ENCODE results near the gene ERCC1. TPM values are rescaled to one million over a fixed set of nuclear protein-coding genes. Genes with fewer than 3 reads are reported as not detected.

ERCC1 gene
- total and polyA plus RNA-seq, 2 of the 13 experiments (the other 11 are each of a cell fraction or from before 2014, with no cell fraction given) = 40.0 to 66.4 TPM

- TF ChIP-seq ZNF609 (CRISPR knock-in tag; IDR thresholded peaks at IDR 0.05; ENCODE audit: borderline replicate concordance) = 0 out of 2 replicates have a peak, but pooled peaks have one; percentile 35
- TF ChIP-seq GPBP1L1 (CRISPR knock-in tag; IDR thresholded peaks at IDR 0.05) = no peak
- TF ChIP-seq ZNF546 (CRISPR knock-in tag; conservative IDR thresholded peaks at IDR 0.05) = peak; percentile 82; the same call in 1 of the 2 replicates
- no peak for TF ChIP-seq WIZ (CRISPR knock-in tag; IDR thresholded peaks at IDR 0.05)
- TF ChIP-seq ZNF552 (CRISPR knock-in tag; IDR thresholded peaks at IDR 0.05; ENCODE audit: borderline replicate concordance) = no peak
- TF ChIP-seq SP5 (CRISPR knock-in tag; IDR thresholded peaks at IDR 0.05; ENCODE audit: borderline replicate concordance, low read depth) = peak; percentile 71; the same call in 1 of the 2 replicates
- no peak for TF ChIP-seq PCBP2 (optimal IDR thresholded peaks at IDR 0.05; ENCODE audit: low read depth, low read length, poor library complexity, severe bottlenecking)
- peak; percentile 88; the same call in 1 of the 2 replicates for TF ChIP-seq ZNF121 (CRISPR knock-in tag; IDR thresholded peaks at IDR 0.05)
- no peak for TF ChIP-seq HDAC6 (IDR thresholded peaks at IDR 0.05; ENCODE audit: low read depth, low read length)
- TF ChIP-seq ARID4A (CRISPR knock-in tag; IDR thresholded peaks at IDR 0.05; ENCODE audit: borderline replicate concordance) = no peak
- peak; percentile 45; the same call in 1 of the 2 replicates for TF ChIP-seq ZBTB26 (CRISPR knock-in tag; IDR thresholded peaks at IDR 0.05; ENCODE audit: borderline replicate concordance)
These were observed 18.9 kb downstream of the ERCC1 start, which contains the start of gene PPP1R13L (continued) for GRCh38 chr19:45404557-45405434.
